Epidermal melanocyte (primary cell): Measurements from ENCODE around the gene GPC6.

Experiments
- DNase-seq: peaks from one replicate; pipeline ENCODE4 v3.0.0; 2011; ENCODE audit warnings: low spot score; ENCODE audit not compliant: insufficient read length

Gene GPC6

DNA sequence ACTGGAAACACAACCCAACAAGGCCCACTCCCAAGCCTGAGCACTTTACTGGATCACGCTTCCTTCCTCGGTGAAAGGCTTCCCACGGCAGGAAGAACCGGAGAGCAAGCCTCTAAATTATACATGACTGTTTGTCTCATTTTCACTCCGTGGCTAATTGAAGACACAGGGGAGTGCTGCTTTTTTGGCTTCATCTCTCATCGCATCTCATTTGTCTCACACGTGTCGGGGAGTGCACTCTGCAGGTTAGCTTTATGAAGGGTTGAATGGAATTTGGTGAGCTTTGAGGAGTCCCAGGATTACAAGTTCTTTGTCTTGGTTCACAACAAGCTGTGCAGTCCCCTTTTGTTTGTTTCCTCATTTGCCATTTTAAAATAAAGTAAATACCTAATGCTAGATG, 544.6 kb downstream of the GPC6 start:
- no peak for DNase-seq

DNA sequence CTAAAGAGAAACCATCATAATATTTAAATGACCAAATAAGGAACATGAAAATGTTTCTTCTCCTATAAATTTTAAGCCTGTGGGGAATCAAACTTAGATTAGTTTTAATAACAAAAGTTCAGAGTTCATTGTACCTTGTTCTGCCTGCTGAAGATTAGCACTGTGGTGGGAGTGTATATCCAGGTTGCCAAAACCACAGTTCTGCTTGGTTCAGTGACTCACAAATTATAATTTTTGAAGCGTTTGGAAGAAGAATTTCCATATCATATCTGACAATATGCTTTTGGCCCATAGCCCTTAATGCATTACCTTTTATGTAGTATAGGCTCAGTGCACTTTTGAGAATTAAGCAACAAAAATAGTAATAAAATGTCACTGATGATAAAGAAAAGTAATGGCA, 545.2 kb downstream of the GPC6 start:
- DNase-seq, result no peak

DNA sequence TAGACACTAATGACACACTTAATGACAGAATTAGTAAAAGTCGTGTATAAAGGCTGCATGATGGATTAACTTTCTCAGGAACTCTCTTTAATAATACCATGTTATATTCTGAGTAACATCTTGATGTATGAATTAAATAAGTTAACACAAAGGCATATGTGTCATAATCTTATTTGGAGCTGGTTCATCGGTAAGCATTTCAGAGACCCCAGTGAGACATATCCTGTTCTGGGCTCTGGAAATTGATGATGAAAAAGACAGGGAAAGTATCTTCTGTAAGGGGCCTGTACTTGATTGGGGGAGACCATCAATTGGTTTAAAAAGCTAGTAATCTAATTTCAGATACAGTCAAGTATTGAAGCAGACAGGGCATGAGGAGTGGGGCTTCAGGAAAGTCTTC, 547.9 kb downstream of the GPC6 start:
- DNase-seq, result no peak

DNA sequence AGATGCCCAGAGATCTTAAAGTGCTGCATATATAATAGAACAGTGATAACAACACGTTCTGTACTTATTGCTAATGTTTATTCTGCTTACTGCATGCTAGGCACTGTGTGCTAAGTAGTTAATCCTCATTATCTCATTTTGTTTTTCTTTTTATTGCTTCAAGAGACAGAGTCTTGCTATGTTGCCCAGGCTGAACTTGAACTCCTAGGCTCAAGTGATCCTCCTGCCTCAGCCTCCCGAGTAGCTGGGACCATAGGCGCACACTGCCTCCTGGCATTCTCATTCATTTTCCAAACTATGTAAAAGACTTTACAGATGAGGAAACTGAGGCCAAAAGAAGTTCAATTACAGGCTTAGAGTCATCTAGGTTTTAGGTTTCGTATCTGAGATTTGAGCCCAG, 548.4 kb downstream of the GPC6 start:
- DNase-seq, result no peak

DNA sequence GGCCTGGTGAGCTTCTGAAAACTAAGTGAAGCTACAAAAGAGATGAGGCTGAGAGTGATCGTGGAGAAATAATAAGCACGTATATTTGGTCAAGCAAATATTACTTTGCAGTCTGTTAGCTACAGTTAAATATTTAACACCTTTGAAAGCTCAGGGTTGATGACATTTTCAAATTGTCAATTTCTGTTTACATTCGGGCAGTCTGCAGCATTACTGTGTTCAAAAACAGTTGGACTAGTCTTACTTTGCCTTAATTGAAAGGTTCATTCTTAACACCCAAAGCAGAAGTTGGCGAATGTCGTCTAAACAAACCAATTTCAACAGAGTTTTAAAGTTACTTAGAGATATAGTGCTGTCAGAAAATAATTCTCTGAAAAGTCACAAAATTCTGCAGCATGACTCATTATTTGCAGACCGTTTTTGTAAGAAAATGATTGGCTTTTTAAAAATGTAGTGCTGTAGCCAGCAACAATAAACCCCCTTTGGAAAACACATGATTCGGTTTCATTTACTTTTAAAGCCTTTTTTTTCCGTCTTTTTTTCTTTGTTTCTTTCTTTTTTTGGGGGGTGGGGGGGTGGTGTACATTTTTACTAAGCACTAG, 549.0 kb downstream of the GPC6 start:
- DNase-seq, result no peak

DNA sequence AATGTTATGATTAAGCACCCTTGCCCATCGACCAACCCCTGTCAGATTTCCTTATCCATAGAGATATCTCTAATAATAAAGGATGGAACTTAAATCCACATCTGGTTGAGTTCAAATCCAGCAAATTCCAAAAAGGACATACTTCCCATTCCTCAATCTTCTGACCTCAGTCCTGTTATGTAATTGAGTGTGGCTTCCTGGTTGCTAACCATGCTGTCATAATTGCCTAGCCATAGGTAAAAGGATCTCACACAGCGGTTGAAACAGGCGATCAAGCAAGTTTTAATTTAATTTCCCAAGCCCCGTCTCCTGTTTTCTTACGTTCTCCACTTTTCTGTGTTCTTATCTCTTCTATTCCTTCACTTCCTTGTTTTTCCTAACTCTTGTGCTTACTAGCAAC, 550.3 kb downstream of the GPC6 start:
- DNase-seq, result no peak

DNA sequence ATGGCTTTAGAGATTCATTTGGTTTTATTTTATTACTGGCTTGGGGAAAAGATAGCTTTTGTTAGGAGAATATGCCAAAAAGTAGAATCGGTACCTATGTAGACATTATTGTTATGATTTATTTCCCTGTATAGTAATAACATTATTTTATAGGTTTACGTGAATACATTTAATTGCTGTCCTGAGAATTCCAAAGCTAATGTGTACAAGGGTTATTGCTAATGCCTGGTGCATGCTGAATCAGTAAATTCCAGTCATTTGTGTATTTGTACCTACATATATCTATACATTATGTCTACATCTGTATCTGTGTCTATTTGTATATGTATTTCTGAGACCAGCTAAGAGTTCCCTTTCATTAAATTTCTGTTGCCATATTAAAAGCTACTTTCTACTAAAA, 550.9 kb downstream of the GPC6 start:
- DNase-seq, result no peak

DNA sequence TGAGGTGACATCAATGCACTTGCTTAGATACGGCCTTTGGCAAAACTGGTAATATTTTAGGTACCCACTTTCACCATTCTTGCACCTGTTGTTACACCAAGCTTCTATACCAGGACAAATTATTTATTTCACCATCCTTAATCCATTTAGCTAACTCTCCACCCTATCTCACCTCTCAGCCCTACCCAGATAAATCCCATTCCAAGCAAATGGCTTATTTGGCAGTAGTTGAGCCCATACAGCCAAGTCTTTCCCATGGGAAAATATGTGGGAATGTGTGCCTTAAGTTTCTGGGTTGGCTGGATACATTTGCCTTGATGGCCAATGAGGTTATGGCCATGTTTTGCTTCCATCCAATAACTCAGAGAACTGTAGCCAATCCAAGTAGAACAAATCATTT, 551.9 kb downstream of the GPC6 start:
- no peak for DNase-seq

DNA sequence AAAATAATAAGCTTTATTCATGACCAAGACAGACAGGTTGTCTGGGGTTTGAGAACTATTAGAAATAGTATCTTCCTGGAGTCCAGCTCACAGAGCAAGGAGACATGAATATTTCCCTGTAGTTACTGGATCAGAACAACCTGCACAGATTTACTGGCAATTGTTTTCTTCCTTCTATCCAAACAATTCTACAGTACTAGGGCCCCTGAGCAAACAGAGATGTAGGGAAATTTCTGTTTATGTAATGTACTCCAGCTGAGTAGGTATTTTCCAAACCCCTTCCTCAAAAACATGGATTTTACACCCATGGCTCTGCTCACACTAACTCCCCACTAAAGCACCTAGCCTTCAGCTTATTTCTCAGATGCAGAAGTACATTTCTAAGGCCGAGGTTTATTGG, 557.6 kb downstream of the GPC6 start:
- no peak for DNase-seq

DNA sequence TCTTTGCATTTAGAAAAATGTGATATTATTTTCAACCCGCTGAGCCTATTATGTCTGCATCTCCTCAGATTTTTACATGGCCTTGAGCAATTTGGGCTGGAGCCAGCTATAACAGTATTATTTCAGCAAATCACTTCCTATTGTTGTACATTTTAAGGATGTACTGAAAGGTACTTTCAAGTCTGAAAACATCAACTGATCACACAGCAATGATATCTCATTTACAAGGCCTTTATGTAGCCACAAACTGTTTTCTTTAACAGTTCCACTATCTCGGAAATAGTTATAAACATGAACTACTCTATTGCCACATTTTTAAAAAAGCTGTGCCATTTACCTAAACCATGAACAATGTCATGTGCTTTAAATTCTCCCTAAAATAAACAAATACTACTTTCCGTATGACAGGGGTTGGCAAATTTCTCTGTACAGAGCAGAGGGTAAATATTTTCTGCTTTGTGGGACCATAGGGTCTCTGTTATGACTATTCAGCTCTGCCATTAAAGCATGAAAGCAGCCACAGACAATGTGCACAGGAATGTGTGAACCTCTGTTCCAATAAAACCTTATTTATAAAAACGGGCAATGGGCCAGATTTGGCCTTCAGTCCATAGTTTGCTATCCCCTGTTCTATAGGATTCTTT, 560.4 kb downstream of the GPC6 start:
- DNase-seq, result no peak

DNA sequence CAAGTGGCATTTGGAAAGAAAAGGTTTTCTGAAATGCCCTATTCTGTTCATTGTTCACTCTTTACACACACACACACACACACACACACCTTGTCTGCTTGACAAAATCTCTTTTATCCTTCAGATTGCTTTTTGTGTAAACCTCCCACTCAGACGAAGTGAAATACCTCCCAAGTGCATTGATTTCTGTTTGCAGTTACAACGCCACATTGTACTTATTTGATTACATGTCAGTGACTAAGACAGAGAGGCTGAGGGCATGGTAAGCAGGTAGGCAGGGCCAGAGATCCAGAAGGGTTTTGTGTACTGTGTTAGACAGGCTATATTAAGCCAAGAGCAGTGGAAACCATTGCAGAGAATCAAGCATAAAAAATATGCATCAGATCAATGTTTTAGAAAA, 561.8 kb downstream of the GPC6 start:
- no peak for DNase-seq

DNA sequence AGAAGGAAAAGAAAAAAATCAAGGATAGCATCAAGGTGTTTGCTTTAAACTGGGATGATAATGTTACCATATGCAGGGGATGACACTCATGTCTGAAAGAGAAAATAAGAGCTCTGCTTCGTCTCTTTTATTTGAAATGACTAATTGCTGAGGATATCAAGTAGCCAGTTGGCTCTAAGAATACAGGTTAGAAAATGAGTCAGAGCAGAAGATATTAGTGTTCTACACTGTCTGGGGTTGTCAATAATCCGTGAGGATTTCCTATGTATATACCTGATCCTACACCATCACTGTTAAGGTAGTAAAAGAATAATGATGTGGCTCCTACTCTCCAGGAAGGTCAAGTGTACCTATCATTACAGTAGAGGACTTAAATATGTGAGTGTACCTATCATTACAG, 562.5 kb downstream of the GPC6 start:
- no peak for DNase-seq

DNA sequence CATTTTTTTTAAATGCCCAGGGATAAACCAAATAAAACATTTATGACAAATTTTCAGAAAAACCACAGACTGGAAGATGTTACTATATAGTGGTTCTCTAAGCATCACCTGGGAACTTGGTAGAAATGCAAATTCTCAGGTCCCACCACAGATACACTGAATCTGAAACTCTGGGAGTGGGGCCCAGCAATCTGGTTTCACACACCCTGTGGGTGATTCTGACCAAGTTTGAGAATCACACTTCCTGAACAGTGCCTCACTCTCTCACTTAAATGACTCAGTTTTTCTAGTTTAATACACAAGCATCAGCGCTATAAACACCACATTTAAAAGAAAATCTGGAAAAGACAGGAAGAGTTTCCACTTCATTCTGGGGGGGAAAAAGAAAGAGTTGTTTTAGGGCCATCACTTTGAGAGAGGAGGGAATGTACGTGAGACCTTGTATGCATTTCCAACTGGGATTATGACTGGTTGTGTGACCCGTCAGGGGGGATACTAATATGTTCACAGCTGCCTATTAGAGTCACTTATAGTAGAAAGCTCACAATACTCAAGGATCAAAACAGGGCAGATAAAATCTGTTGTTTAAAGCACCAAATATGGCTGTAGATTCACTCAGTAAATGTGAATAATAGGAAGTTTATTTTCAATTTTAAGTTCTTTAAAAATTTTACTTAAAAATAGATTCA, 567.7 kb downstream of the GPC6 start:
- DNase-seq, result no peak

DNA sequence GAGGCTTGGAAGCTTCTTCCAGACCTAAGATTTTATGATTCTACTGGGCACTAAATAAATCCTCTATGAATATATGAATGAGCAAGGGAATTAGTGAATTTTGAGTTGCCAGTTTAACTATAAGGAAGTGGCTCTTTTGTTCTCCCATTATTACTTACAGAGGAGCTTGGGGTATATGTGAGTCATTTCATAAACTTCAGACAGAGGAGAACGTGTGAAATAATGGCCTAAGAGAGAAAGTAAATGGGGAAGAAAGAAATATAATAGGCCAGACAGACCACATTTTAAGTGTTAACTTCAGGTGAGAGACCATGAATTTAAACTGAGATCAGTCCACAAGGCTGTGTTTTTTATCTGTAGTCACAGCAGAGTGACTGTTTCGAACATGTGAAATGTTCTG, 570.9 kb downstream of the GPC6 start:
- DNase-seq, result no peak

DNA sequence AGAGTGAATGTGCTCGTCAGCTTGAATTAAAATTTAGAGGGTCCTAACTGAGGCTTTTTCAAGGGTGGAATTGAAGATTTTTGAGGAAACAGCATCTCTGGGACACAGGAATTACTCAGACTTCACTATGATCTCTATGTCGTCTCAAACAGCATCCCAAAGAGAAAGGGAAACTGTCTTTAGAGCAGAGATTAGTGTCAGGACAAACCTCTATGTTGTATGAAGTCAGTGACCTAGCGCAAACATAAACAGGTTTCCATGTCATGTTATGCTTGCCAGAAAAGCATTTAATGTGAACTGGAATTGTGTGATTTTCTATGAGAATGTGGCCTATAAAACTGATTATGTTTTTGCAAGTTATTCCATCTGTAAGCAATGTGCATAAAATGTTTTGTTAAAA, 573.7 kb downstream of the GPC6 start:
- DNase-seq, result no peak

DNA sequence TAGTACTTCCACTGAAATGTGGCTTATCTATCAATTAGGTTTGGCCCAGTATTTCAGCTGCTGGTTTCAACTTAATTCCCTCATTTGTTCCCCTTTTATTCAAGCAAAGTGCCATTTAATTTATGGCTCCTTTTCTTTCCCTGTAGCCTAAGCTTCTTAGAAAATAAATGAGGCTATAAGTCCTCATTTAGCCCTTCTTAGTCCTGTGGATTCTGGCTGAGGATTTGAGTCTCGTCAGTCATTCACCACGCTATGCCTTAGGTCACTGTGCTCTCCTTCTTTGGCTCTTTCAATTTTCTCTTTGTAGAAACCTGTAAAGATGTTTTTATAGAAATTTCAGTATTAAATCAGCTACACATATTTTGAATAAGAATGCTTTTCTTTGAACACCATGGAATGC, 579.1 kb downstream of the GPC6 start:
- DNase-seq, result no peak

DNA sequence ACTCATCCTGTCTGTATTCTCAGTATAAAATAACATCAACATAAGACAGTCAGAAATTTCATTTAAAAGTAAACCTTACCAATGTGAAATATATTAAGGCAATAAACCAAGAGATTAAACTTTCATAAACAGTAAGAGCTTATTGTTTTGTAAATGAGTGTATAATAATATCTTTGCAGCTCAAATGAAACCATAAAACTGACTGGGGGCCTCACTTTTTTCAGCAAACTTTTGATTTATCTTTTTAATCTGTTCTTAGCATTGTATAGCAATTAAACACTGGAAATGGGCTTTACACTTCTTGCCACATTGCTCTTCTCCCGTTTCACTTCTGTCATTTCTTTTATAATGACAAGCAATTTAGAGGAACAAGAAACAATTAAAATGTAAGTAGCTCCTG, 580.3 kb downstream of the GPC6 start:
- no peak for DNase-seq

DNA sequence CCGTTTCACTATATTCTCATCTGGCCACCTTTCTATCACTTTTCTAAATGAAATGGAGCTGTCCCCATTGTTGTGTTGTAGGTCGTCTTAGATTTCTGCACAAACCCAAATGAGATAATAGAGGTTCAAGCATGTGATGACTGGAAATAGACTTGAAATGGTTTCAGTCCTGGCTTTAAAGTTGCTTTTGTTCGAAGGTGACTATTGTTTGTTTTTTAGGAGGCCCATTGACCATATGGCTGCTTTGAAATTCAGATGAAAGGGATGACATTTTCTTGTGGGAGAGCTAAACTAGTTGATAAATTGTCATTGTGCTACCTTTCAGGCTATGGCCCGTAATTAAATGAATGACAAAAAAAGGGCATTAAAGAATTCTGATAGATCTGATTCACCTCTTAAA, 583.7 kb downstream of the GPC6 start:
- no peak for DNase-seq

DNA sequence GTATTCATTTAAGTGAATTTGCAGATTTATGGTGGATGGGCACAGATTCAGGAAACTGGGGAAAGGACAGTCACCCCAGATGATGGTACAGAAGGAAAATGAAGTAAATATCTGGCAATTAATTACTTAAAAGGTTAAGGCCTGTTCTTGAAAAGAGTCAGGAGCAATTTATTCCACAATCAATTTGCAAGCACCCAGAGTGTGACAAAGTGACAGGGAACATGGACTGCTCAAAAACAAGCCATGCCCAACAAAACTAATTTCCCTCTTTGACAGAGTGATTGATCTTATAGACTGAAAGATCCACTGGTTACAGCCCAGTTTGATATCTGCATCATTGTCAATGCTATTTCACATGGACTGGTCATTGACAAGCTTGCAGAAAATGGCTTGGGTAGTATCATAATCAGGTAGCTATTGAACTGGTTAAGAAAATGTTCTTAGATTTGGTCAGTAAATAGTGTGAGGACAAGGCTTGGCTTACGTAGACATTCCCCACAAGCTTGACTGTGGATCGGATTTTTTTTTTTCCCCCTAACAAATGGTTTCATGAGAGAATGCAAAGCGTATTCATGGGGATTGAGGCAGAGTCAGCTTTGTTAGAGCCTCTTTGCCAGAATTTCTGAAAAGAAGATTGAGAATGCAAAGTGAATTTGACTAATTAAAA, 584.6 kb downstream of the GPC6 start:
- DNase-seq, result no peak

DNA sequence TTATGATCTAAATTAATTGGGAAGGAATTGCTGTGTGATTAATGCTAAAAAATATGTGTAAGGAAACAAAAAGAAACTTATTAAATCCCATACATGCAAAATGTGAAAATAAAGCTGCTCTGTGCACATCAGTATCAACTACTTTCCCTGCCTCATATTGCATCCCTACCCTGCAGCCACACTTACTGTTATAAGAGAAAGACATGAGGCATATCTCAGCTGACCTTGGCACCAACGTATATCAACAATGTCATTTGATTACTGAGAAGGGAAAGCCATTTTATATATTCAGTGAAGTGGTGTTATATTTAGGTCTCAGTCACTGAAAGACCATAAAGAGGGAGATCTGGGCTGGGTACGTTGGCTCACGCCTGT, 585.1 kb downstream of the GPC6 start:
- DNase-seq, result no peak

DNA sequence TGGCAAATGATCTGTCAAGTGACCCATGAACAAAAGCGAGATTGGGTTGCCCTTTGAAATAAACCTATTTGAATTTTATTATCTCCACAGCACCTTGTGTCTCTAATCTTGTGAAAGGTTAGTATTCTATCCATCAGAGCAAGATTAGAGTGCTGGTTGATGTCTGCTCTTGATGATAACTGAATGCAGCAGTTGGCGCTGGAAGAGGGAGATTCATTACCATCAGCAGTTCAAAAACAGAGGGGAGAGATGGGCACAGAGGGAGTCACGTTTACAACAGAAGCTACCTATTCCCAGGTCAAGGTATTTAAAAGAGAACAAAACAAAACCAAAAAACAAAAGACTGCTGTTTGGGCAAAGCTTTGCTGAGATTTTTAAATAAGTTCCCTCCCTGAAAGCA, 588.1 kb downstream of the GPC6 start:
- no peak for DNase-seq

DNA sequence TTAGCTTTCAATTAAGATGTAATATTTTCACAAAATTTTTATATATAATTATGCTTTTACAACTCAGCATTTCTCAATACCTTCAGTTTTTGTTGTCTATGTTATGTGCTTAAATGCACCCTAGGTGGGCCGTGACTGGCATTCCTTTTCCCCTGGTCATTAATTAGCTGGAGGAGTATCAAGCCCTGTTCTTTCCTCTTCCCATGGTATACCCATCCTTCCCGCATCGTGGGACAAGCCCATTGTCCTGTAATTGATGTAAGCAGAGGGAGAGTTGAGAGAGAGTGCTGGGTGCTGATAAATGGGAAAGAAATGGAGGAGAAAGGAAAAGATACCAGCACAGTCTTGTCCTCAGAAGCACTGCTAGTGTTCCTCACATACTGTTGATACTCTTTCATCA, 591.7 kb downstream of the GPC6 start:
- no peak for DNase-seq
